Stimulated activated CD4-positive, alpha-beta T cell treated with anti-CD3 and anti-CD28 coated beads, Interleukin-12 subunit alpha, Interleukin-12 subunit beta, amount 100 ng/mL, for 24 hours (primary cell): ENCODE data around the gene PCBP2.
A peak's percentile ranks its signal among the peaks of the same experiment; 100 is the strongest.

ENCODE experiments used
- DNase-seq, 2 experiments: peaks; one replicate each; pipeline ENCODE4 v3.0.0-alpha.2; 2020; ENCODE audit warnings: low read depth in 2 of 2

The PCBP2 gene

DNA sequence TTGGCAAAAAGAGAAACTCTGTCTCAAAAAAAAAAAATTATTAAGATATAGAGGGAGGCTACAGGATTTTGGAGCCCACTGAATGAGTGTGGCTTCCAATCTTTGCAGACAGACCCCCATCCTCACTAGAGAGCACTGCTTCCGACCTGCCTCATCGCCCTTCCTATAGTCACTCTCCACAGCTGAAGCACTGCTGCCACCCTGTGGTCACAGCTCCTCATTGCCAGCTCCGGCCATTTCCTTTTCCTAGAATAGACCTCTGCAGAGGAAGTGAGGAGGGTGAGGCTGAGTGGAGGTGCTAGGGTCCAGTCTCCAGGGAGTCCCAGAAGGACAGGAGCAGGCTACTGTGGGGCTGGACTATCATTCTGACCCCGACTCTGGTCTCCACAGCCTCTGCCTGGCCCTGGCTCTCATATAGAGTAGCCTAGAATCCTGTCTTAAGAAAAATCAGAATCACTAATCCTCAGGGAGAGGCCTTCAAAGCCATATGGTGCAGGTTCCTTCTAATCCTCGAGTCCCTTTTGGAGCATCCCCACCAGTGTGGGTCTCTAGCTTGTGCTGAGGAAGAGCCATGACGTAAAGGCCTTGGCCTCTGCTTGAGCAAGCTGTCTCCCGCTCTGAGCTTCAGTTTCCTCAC, 56.8 kb downstream of the PCBP2 start:
- DNase-seq: peak; percentile 72 to 84

DNA sequence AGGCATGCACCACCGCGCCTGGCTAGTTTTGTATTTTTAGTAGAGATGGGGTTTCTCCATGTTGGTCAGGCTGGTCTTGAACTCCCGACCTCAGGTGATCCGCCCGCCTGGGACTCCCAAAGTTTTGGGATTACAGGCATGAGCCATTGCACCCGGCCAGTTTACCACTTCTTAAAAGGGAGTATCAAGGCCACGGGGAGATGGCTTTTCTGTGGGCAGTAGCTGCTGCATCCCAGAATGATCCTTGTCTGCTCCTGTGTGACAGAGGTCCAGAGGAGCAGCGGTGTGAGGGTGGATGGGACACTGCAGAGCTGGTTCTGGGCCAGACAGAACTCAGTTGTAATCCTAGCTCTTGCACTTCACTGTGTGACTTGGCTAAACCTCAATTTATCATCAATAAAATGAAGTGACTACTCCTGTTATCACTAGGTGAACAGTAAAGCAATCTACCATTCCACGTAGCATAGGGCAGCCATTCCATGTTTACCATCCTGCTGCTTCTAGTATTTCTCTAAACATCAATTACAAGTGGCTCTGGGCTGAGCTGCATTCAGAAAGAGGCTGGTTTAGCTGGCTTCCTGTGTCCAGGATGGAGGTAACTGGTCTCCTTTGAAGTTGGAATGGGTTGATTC, 58.4 kb downstream of the PCBP2 start:
- no peak for DNase-seq

DNA sequence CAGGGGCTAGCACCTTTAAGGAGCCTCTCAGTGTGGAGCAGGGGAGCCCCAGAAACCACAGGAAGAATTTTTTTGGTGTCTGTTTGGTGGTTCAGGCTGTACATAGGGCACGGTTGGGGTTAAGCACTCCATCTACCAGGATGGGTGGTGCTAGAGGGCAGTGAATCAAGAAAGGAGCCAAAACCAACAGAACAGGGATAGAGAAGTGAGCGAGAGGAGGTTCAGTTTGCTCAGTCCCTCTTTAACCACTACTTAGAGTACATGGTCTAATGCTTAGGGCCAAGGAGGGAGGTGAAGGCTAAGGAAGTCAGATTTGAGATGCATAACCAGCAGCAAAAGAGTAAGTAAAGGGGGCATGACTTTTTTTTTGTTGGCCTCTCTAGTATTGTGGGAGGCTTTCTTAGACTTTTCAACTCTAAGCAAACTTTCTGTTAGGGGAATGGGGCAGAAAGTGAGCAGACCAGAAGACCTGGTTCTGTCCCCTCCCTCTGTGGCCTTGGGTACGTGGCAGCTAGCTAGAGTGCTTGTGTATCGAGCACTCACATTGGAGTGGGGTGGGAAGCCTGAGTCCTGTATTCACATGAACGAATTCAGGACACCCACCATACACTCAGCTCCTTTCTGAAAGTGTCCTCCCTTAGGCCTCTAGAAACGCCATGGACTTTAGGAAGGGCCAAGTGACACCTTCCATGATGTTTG, 62.0 kb downstream of the PCBP2 start:
- no peak for DNase-seq

DNA sequence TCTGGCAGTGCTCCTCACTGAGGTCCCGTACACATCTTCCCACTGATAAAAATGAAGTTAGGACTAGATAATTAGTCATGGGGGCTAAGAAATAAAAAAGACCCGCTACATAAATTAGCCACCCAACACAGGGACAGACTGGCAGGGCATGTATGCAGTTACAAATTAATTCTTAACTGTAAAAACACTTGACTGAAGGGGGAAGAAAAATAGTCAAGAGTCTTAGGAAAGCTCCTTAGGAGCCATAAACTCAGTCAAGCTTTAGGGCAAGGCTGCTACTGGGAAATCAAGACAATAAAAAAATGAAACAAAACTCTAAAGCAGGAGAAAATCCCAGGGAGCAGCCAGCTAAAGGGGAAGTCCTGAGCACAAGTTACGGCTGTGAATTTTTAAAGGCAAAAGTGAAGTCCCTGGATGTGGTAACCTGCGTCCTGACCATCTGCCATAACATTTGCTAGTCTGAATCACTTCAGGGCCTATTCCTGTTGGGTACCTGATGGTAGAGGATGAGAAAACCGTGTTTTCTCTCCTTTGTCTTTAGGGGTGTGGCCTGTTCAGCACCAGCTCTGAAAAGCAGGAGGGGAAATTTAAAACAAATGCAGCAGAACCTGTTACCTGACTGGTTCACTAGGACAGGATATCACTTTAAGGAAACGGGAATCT, 62.9 kb downstream of the PCBP2 start:
- DNase-seq: no peak

DNA sequence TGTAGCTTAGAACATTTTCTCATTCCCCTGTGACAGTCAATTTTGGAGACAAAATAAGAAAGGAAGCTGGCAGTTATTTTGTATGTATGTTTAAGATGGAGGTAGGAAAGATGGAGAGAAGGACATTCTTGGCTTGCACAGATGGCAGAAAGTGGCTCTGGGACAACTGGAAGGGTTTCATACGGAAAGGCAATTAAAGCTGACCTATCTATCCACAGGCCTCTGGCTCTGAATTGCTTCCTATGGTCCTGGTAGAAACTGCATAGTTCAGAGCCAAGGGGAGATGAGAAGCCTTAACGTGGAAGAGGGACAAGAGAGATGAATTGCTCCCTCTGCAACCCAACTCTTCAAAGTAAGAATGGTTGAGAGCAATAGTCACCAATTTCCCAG, 63.4 kb downstream of the PCBP2 start:
- no peak for DNase-seq

DNA sequence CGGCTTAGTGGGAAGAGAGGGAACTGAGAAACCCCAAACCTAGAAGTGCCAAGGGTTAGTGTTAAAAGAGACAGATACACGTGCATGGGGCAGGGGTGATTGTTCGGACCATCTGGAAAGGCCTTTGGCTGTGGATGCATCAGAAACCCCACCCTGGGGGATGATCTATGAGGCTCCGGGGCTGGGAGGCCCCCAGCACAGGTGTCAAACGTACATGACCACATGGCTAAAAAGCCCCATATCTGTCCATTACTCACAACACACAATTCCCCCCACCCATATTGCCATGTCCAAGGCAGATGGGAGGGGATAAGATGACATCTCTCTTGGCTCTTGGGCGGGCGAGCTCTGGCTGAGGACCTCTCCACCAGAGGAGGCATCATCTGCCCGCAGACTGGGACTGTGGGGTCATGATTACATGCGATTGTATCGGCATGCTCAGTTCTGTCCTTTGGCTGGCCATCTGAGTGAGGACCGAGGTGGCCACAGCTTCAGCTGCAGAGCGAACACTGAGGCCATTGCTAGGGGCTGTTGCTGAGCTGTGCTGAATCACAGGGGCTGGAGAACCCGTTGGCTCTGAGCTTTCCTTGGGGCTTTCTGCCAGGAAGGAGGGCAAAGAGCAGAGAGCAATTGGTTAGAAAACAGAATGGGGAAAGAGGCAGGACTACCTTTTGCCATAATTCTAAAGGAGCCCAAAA, 65.0 kb downstream of the PCBP2 start:
- no peak for DNase-seq

DNA sequence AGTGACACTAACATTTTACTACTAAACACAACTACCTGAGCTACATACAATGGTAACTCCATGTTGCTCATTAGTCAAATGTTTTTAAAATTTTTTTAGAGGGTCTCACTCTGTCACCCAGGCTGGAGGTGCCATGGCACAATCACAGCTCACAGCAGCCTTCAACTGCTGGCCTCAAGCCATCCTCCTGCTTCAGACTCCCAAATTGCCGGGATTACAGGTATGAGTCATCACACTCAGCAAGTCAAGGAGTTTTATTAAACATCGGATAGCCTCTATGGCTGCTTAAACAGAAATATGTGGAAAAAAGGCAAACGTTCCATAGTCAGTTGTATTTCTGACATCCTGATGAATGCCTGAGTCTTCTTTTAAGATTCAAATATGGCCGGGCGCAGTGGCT, 66.5 kb downstream of the PCBP2 start:
- no peak for DNase-seq

DNA sequence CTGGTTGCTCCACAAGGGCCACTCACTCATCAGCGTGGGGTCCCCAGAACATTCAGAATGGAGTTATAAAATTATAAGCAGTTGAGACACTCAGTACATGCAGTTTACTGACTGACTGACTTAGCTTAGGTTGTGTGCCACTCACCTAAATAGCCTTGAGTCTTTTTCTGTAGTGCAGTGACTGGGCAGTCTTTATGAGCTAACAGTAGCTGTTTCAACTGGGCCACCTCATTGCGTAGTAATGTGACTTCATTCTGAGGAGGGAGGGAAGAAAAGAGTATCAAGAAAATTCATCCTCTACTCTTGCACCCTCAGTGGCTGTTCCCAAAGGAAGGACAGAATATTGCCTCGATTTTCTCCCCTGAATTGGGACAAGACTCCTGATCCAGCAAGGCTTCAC, 71.2 kb downstream of the PCBP2 start:
- DNase-seq: no peak

DNA sequence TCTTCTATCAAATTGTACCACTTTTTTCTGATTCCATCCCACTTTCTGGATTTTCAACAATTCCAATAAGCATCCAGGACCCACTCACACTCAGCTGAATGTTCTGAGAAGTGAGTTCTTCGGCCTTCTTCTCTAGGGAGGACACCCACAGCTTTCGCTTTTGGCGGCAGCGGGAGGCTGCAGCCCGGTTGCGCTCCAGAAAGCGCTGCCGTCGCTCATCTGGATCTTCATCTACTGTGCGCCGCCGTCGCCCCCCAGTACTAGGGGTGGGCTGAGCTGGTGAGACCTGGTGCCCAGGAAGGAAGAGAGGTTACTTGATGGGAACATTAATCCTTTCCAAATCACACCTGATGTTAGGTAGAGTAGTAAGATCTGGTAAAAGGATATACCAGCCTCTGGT, 72.6 kb downstream of the PCBP2 start:
- no peak for DNase-seq

DNA sequence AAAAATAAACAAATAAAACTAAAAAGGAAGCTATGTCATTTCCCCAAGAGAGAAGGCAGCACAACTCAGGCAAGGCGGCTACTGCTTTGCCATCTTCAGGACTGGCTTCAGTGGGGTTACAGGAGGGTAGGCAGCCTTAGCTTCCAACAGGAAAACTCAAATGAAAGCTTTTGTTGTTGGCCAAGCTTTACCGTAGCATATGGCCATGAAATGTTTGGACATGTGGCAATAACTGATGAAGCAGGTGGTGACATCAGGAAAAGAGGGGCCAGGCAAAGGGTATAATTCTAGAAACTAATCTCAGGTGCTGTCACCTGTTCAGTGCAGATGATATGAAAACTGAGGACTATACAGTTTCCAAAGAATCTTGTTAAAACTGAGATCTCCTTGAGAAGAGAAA, 78.2 kb downstream of the PCBP2 start:
- DNase-seq: no peak
